ENCODE results near the gene SNRPD3.
A peak's percentile ranks its signal among the peaks of the same experiment; 100 is the strongest.
"Not testable (repeated sequence)": the region's sequence is repeated elsewhere in the genome, so short reads cannot be mapped to it uniquely, and the experiment has no call there.

The SNRPD3 gene

GRCh38 chr22:24543679-24544243 is 12.0 kb upstream of the SNRPD3 start:
- Histone ChIP-seq H3K4me1 (ENCODE audit: insufficient read depth, low read length) (no peaks in the 10 kb centered on the region), H3K9me3 (ENCODE audit: control insufficient read depth, insufficient read depth, low read length) (no peaks in the 10 kb centered on the region), H3K9ac (ENCODE audit: low read depth, low read length) (no peak overlapping the region), H3K36me3 (ENCODE audit: insufficient read depth, low read length) (peaks cover 8% of the 10 kb centered on the region; the same call in 1 of the 2 replicates)

GRCh38 chr22:24548812-24549211 is 7.0 kb upstream of the SNRPD3 start:
- Histone ChIP-seq H3K36me3 (ENCODE audit: insufficient read depth, low read length) (peaks cover 8% of the 10 kb centered on the region; the same call in 1 of the 2 replicates), H3K9me3 (ENCODE audit: control insufficient read depth, insufficient read depth, low read length) (no peaks in the 10 kb centered on the region), H3K4me1 (ENCODE audit: insufficient read depth, low read length) (no peaks in the 10 kb centered on the region), H3K9ac (ENCODE audit: low read depth, low read length) (no peak overlapping the region)

- H3K9me3 ChIP-seq (ENCODE audit: control insufficient read depth, insufficient read depth, low read length) = no peaks in the 10 kb centered on the region
- no peaks in the 10 kb centered on the region for H3K4me1 ChIP-seq (ENCODE audit: insufficient read depth, low read length)
- no peak overlapping the region for H3K9ac ChIP-seq (ENCODE audit: low read depth, low read length)
- H3K36me3 ChIP-seq (ENCODE audit: insufficient read depth, low read length) = peaks cover 6% of the 10 kb centered on the region; the same call in 1 of the 2 replicates
Observed at GRCh38 chr22:24550028-24550901, 5.5 kb upstream of the SNRPD3 start.

- no peak overlapping the region for H3K9ac ChIP-seq (ENCODE audit: low read depth, low read length)
- no peaks in the 10 kb centered on the region for H3K9me3 ChIP-seq (ENCODE audit: control insufficient read depth, insufficient read depth, low read length)
- peaks cover 6% of the 10 kb centered on the region; the same call in 1 of the 2 replicates for H3K36me3 ChIP-seq (ENCODE audit: insufficient read depth, low read length)
- no peaks in the 10 kb centered on the region for H3K4me1 ChIP-seq (ENCODE audit: insufficient read depth, low read length)
Observed at GRCh38 chr22:24550902-24551435, 4.8 kb upstream of the SNRPD3 start.

GRCh38 chr22:24552503-24553286 is 3.1 kb upstream of the SNRPD3 start:
- not testable (repeated sequence) for H3K9ac ChIP-seq (ENCODE audit: low read depth, low read length); H3K36me3 ChIP-seq (ENCODE audit: insufficient read depth, low read length); H3K4me1 ChIP-seq (ENCODE audit: insufficient read depth, low read length); H3K9me3 ChIP-seq (ENCODE audit: control insufficient read depth, insufficient read depth, low read length)

GRCh38 chr22:24553597-24554312 is 2.0 kb upstream of the SNRPD3 start:
- no peaks in the 10 kb centered on the region for H3K9me3 ChIP-seq (ENCODE audit: control insufficient read depth, insufficient read depth, low read length)
- H3K9ac ChIP-seq (ENCODE audit: low read depth, low read length) = peak overlapping the region; percentile 96
- H3K36me3 ChIP-seq (ENCODE audit: insufficient read depth, low read length) = peaks cover 16% of the 10 kb centered on the region
- H3K4me1 ChIP-seq (ENCODE audit: insufficient read depth, low read length) = peaks cover 8% of the 10 kb centered on the region; the same call in 1 of the 2 replicates

- Histone ChIP-seq H3K9me3 (ENCODE audit: control insufficient read depth, insufficient read depth, low read length) (no peaks in the 10 kb centered on the region), H3K4me1 (ENCODE audit: insufficient read depth, low read length) (peaks cover 8% of the 10 kb centered on the region; the same call in 1 of the 2 replicates), H3K36me3 (ENCODE audit: insufficient read depth, low read length) (peaks cover 24% of the 10 kb centered on the region), H3K9ac (ENCODE audit: low read depth, low read length) (peak within 1 kb of the TSS; percentile 96)
Observed at GRCh38 chr22:24554313-24555164, 1.3 kb upstream of the SNRPD3 start, which contains the start of gene GUCD1. GUCD1 (minus strand) TSS chr22:24555138; CDS start chr22:24554991, 147 bp downstream.

GRCh38 chr22:24559471-24559870 is 3.7 kb downstream of the SNRPD3 start:
- peaks cover 27% of the 10 kb centered on the region for H3K36me3 ChIP-seq (ENCODE audit: insufficient read depth, low read length)
- H3K9ac ChIP-seq (ENCODE audit: low read depth, low read length) = no peak overlapping the region
- H3K4me1 ChIP-seq (ENCODE audit: insufficient read depth, low read length) = peaks cover 8% of the 10 kb centered on the region; the same call in 1 of the 2 replicates
- no peaks in the 10 kb centered on the region for H3K9me3 ChIP-seq (ENCODE audit: control insufficient read depth, insufficient read depth, low read length)

- no peak overlapping the region for H3K9ac ChIP-seq (ENCODE audit: low read depth, low read length)
Observed at GRCh38 chr22:24563246-24563645, 7.4 kb downstream of the SNRPD3 start.

GRCh38 chr22:24564376-24565058 is 8.7 kb downstream of the SNRPD3 start:
- Histone ChIP-seq H3K36me3 (ENCODE audit: insufficient read depth, low read length) (peaks cover 20% of the 10 kb centered on the region), H3K9ac (ENCODE audit: low read depth, low read length) (no peak overlapping the region), H3K9me3 (ENCODE audit: control insufficient read depth, insufficient read depth, low read length) (no peaks in the 10 kb centered on the region), H3K4me1 (ENCODE audit: insufficient read depth, low read length) (no peaks in the 10 kb centered on the region)

More at GRCh38 chr22:24563246-24563645, 7.4 kb downstream of the SNRPD3 start:
- Histone ChIP-seq H3K4me1 (ENCODE audit: insufficient read depth, low read length) (no peaks in the 10 kb centered on the region), H3K9me3 (ENCODE audit: control insufficient read depth, insufficient read depth, low read length) (no peaks in the 10 kb centered on the region), H3K36me3 (ENCODE audit: insufficient read depth, low read length) (peaks cover 29% of the 10 kb centered on the region)

- H3K9me3 ChIP-seq (ENCODE audit: control insufficient read depth, insufficient read depth, low read length) = no peaks in the 10 kb centered on the region
- no peaks in the 10 kb centered on the region for H3K4me1 ChIP-seq (ENCODE audit: insufficient read depth, low read length)
- no peak overlapping the region for H3K9ac ChIP-seq (ENCODE audit: low read depth, low read length)
- H3K36me3 ChIP-seq (ENCODE audit: insufficient read depth, low read length) = peaks cover 17% of the 10 kb centered on the region
Observed at GRCh38 chr22:24565077-24565476, 9.3 kb downstream of the SNRPD3 start.

- H3K9ac ChIP-seq (ENCODE audit: low read depth, low read length) = no peak overlapping the region
- H3K9me3 ChIP-seq (ENCODE audit: control insufficient read depth, insufficient read depth, low read length) = no peaks in the 10 kb centered on the region
- H3K36me3 ChIP-seq (ENCODE audit: insufficient read depth, low read length) = peaks cover 14% of the 10 kb centered on the region
- H3K4me1 ChIP-seq (ENCODE audit: insufficient read depth, low read length) = no peaks in the 10 kb centered on the region
Observed at GRCh38 chr22:24566899-24567511, 11.2 kb downstream of the SNRPD3 start.

Data from ES-I3 (cell line).